ENCODE data around the gene FUT1.

The FUT1 gene

GRCh38 chr19:48752496-48753365 is at the start of gene FUT1:
Gene FUT1 (minus strand): TSS chr19:48752641. CDS start chr19:48751281, 1,360 bp downstream.
- H3K4me3 ChIP-seq (ENCODE audit: low read length) = peak within 1 kb of the TSS; percentile 32
- no peak for TF ChIP-seq CTCF (conservative IDR thresholded peaks at IDR 0.05; ENCODE audit: low read length)
- DNase-seq (ENCODE audit: low read depth) = peak; percentile 24

DNA sequence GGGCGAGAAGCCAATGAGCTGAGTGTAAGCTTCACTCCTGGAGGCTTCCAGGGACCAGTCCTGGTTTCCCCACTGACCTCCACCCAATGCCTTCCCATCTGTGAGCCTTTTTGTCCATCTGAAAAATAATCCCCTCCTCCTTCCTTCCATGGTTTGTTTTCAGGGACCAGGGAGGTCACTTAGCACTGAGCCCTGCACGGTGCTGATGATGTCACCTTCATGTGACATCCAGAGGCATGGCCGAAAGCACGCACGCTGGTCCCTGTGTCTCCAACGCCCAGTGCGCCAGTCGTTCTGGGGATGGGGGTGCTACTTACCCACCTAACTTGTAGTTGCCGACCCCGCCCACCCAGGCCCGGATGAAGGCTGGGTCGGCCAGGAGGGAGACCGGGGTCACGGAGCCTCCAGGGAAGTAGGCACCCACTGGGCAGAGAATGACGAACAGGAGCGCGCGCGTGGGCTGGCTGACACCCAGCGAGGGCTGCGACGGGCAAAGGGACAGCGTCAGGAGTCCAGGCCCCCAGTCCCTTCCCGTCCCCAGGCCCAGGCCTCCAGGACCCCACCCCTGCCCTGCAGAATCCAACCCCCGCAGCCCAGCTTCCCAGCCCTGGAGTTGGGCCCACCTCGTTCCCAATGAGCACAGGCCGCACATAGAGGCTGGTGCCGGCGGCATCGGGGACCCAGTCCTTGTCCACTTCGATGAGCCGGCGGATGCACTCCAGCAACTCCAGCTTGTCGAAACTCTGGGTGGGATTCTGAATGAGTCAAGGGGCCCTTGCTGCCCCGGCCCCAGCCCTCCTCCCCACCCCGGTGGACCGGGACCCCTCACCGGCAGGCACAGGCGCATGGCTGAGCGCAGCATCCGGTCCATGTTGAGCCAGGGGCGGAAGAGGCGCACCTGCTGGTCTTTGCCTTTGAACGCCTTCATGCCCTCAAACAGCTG is 47.2 kb upstream of the FUT1 start:
- no peak overlapping the region for H3K4me3 ChIP-seq (ENCODE audit: low read length)
- DNase-seq (ENCODE audit: low read depth) = no peak
- no peak for TF ChIP-seq CTCF (conservative IDR thresholded peaks at IDR 0.05; ENCODE audit: low read length)

- DNase-seq (ENCODE audit: low read depth) = peak; percentile 23
- H3K4me3 ChIP-seq (ENCODE audit: low read length) = no peak overlapping the region
- no peak for TF ChIP-seq CTCF (conservative IDR thresholded peaks at IDR 0.05; ENCODE audit: low read length)
Observed at GRCh38 chr19:48798937-48799336, 46.5 kb upstream of the FUT1 start.

DNA sequence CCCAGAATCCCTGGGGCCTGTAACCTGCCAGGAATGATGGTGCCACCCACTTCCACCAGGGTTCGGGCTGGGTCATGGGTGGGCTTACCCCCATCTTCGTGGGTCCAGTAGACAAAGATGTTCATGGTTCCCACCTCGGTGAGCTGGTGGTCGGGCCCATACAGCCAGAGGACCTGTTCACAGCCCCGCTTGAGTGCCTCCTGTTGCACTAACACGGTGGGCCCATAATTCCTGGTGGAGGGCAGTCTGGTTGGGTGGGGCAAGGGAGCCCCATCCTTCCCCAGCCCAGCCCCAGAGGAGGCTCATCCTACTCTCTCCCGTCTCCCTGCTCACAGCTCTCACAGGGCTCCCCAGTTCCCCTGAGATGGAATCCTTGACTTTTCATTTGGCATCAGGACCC is 44.7 kb upstream of the FUT1 start:
- no peak overlapping the region for H3K4me3 ChIP-seq (ENCODE audit: low read length)
- no peak for DNase-seq (ENCODE audit: low read depth)
- TF ChIP-seq CTCF (conservative IDR thresholded peaks at IDR 0.05; ENCODE audit: low read length) = no peak

- DNase-seq (ENCODE audit: low read depth) = no peak
- no peak overlapping the region for H3K4me3 ChIP-seq (ENCODE audit: low read length)
- TF ChIP-seq CTCF (conservative IDR thresholded peaks at IDR 0.05; ENCODE audit: low read length) = no peak
Observed at GRCh38 chr19:48796298-48797083, 44.0 kb upstream of the FUT1 start.

DNA sequence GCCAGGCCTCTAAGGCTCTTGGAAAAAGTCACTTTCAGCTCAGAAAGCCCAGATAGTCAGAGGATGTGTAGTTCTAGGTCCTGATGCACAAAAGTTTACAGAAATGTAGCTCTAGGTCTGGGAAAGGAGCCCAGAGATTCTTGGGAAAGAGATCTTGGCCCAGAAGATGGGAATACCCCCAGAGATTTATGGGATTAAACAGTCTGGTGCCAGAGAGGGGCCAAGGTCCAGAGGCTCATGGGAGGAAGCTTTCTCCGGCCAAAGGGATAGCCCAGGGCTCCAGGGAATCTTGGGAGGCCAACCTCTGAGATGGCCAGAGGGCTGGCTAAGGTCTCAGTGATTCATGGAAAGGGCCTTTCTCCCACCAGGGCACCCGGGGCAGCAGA is 43.2 kb upstream of the FUT1 start:
- no peak for TF ChIP-seq CTCF (conservative IDR thresholded peaks at IDR 0.05; ENCODE audit: low read length)
- no peak for DNase-seq (ENCODE audit: low read depth)
- no peak overlapping the region for H3K4me3 ChIP-seq (ENCODE audit: low read length)
